ENCODE results near the gene BDNF.

DNA sequence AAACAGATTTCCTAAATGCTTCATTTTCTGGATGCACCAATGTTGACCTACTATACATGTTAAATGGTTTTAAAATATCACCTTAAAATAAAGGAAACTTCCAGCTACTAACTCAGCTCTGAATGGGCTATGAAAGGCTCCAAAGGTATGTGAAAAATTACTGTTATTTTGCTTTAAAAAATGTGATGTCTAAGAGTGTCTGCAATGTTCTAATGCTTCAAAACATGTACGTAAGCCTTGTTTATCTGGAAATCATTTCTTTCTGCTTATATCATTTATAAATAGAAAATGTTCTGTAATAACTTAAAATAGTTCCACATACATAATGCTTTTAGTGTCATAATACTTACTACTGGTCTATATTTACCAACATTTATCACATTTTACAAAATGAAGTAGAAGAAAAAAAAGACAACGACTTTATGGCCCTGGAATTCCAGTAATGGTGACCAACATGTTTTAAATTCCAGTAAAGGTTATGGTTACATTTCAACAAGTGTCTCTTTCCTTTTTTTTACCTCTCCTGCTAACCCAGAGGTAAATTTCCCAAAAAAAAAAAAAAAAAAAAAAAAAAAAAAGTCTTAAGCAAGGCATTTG is 2.5 kb downstream of the BDNF start:
- TF ChIP-seq, protein P1, sequence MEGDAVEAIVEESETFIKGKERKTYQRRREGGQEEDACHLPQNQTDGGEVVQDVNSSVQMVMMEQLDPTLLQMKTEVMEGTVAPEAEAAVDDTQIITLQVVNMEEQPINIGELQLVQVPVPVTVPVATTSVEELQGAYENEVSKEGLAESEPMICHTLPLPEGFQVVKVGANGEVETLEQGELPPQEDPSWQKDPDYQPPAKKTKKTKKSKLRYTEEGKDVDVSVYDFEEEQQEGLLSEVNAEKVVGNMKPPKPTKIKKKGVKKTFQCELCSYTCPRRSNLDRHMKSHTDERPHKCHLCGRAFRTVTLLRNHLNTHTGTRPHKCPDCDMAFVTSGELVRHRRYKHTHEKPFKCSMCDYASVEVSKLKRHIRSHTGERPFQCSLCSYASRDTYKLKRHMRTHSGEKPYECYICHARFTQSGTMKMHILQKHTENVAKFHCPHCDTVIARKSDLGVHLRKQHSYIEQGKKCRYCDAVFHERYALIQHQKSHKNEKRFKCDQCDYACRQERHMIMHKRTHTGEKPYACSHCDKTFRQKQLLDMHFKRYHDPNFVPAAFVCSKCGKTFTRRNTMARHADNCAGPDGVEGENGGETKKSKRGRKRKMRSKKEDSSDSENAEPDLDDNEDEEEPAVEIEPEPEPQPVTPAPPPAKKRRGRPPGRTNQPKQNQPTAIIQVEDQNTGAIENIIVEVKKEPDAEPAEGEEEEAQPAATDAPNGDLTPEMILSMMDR (conservative IDR thresholded peaks at IDR 0.05; ENCODE audit: low read length): no peak
- no peak for TF ChIP-seq EZH2phosphoT487 (IDR thresholded peaks at IDR 0.05; ENCODE audit: borderline replicate concordance, low read depth, low read length)

Measured in OCI-LY7 (cell line).